ENCODE measurements around the gene SGPP1.

GRCh38 chr14:63701606-63702299 is 26.1 kb downstream of the SGPP1 start:
- TF ChIP-seq CTCF (IDR thresholded peaks at IDR 0.05 in 2 of 3, conservative IDR thresholded peaks at IDR 0.05 in 1 of 3; ENCODE audit: control insufficient read depth in 2 of 3, extremely low read depth in 1 of 3, insufficient read depth in 1 of 3, low read depth in 3 of 3, low read length in 3 of 3) (no peak), PRDM15 (CRISPR knock-in tag; IDR thresholded peaks at IDR 0.05) (no peak), ETV6 (conservative IDR thresholded peaks at IDR 0.05 in 1 of 2, IDR thresholded peaks at IDR 0.05 in 1 of 2; ENCODE audit: borderline replicate concordance in 1 of 2, low read depth in 1 of 2) (no peak), IKZF2 (IDR thresholded peaks at IDR 0.05) (no peak), CBX5 (IDR thresholded peaks at IDR 0.05; ENCODE audit: low read depth) (no peak), PKNOX1 (IDR thresholded peaks at IDR 0.05) (no peak), E2F4 (IDR thresholded peaks at IDR 0.05; ENCODE audit: low read depth, low read length) (no peak)
